GM03348 (cell line): ENCODE measurements around the gene MROH9.

ENCODE experiments used
- DNase-seq: peaks from one replicate; pipeline ENCODE4 v3.0.0; 2012; ENCODE audit warnings: low spot score

Gene MROH9

DNA sequence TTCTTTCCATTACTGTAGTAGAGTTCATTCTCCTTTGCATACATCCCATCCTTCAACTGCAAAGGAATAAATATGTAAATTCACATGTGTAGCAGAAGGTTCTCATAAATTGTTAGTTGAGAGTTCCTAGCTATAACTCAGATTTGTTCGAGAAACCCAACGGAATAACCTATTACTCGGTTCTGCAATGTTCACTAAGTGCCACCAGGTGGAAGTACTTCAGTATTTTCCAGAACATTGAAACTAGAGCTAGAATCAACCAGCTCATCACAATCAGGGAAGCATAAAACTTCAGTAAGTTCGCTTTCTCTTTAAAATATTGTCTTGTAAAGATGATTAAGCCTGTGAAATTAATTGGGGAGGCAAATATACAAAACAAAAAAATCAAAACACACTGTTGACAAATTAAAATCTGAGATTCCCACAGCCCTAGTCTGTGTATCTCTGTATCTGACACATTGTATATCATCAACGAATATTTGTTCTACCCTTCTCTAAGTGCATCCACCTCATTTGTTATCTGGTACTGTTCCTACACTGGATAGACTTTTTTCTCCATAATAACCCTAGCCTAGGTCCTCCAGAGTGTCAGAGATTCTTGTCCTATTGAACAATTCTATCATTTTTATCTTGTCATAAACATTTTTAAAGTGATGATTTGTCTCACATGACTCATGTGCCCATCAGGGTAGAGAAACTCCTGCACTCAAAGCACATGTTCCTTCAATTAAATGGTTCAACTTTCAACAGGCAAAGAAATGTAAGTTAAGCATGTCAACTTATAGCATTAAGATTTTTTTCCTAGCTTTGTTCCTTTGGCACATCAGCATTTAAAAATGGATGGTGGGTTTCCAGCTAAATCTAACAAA is 31.9 kb downstream of the MROH9 start:
- DNase-seq, result peak; percentile 65

- DNase-seq, result no peak
These were observed 34.9 kb downstream of the MROH9 start for GRCh38 chr1:170970256-170970655.

- no peak for DNase-seq
These were observed 43.1 kb downstream of the MROH9 start for GRCh38 chr1:170978371-170978910.

- no peak for DNase-seq
These were observed 50.1 kb downstream of the MROH9 start for GRCh38 chr1:170985406-170985805.

GRCh38 chr1:170986901-170987300 is 51.6 kb downstream of the MROH9 start:
- DNase-seq, result no peak

GRCh38 chr1:170987424-170987823 is 52.1 kb downstream of the MROH9 start:
- no peak for DNase-seq

GRCh38 chr1:170993151-170993550 is 57.8 kb downstream of the MROH9 start:
- no peak for DNase-seq

DNA sequence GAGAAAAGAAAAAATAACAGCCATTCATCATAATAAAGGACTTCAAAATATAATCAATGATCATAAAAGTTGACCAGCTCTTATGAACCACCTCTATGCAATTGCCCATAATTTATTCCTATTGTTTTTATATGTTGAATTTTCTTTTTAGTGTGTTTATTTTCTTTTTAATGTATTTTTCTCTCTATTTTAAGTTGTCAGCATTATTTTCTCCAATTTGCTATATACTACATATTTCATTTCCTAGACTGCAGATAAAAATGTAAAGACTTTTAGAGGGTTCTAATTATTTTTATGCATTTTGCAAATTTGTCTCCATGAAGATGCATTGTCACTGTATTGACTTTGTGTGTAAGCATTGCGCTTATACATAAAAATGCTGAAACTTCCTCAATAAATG is 58.4 kb downstream of the MROH9 start:
- no peak for DNase-seq

DNA sequence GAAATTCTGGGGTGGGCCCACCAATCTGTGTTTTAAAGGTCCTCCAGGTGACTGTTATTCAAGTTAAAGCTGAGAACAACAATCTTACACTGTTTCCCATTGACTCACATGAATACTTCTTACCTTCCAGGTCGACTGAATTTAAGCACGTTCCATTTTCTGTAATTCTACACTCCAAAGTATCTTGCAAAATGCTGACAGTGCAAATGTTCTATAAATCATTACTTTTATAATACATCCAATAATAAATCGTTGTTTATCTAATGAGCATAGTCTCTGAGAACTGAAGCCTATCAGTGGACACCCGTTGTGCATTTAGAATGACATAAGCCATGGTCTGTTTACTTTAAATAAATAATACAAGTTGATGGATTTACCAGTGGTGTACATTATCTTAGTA is 79.5 kb downstream of the MROH9 start:
- no peak for DNase-seq

- no peak for DNase-seq
These were observed 82.1 kb downstream of the MROH9 start for GRCh38 chr1:171017426-171017825.

GRCh38 chr1:171019971-171020370 is 84.6 kb downstream of the MROH9 start:
- no peak for DNase-seq

DNA sequence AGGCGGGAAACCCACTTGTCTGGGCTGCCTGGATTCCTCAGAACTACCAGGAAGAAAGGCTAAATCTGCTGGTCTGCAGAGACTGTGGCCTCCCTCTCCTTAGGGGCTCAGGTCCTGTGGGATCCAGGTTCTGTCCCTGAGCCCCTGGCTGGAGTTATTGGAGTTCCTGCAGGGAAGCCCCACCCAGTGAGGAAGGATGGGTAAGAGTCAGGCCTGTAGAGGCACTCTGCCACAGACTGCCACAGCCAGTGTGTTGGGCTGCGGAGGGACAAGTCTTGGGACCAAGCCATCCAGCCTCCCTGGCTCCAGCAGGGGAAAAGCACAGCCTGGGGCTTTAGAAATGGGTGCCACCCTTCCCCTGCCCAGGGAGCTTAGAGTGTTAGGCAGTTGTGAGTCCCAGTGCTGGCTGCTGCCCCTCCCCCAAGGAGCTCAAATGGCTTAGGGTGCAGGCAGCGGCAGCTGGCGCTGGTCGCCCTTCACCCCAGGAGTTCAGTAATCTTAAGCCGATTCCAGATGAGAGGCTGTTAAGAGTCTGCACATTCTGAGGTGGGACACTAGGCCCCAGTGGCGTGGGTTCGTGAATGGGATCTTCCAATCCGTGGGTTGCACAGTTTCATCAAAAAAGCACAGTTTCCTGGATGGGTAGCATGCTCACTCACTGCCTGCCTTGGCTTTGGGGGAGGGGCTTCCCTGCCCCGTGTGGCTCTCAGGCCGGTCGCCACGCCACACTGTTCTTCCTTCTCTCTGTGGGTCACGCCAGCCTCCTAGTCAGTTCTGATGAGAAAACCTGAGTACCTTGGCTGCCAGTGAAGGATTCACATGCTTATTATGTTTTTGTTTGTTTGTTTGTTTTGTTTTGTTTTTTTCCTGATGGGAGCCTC is 97.7 kb downstream of the MROH9 start:
- no peak for DNase-seq

GRCh38 chr1:171037626-171038025 is 102.3 kb downstream of the MROH9 start:
- no peak for DNase-seq

- DNase-seq, result no peak
These were observed 103.0 kb downstream of the MROH9 start for GRCh38 chr1:171038284-171038683.

- no peak for DNase-seq
These were observed 112.7 kb downstream of the MROH9 start for GRCh38 chr1:171048014-171048413.

- no peak for DNase-seq
These were observed 117.6 kb downstream of the MROH9 start for GRCh38 chr1:171052977-171053376.

GRCh38 chr1:171055966-171056643 is 120.8 kb downstream of the MROH9 start:
- DNase-seq, result no peak

- no peak for DNase-seq
These were observed 126.2 kb downstream of the MROH9 start for GRCh38 chr1:171061425-171062143.

GRCh38 chr1:171062902-171063301 is 127.6 kb downstream of the MROH9 start:
- DNase-seq, result no peak

DNA sequence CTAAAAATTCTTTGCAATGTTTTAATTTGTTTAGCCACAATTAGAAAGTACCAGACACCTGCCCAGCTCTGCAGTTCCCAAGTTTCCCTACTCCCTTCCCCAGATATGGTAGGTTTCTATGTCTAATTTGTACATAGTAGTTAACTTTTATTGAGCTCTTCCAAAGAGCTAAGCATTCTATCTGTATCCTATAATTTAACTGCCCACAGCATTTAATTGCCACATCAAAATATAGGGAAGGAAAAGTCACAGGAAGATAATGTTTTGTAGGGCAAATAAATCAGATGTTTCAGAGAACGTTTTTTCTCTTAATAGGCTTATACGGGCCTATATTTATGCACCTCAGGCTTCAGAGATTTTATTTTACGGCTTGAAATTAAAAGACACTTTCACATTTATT is 139.7 kb downstream of the MROH9 start:
- no peak for DNase-seq

- peak; percentile 35 for DNase-seq
These were observed 146.0 kb downstream of the MROH9 start for GRCh38 chr1:171081314-171081753.
